Activated CD8-positive, alpha-beta memory T cell treated with anti-CD3 and anti-CD28 coated beads for 1 hour (primary cell): ENCODE results near the gene PAQR4.

ENCODE experiments used
- DNase-seq, 2 donors: peaks; one replicate each; pipeline ENCODE4 v3.0.0-alpha.2; 2020; ENCODE audit warnings: low read depth in 1 of 2; ENCODE audit errors: extremely low read depth in 1 of 2

The PAQR4 gene

DNA sequence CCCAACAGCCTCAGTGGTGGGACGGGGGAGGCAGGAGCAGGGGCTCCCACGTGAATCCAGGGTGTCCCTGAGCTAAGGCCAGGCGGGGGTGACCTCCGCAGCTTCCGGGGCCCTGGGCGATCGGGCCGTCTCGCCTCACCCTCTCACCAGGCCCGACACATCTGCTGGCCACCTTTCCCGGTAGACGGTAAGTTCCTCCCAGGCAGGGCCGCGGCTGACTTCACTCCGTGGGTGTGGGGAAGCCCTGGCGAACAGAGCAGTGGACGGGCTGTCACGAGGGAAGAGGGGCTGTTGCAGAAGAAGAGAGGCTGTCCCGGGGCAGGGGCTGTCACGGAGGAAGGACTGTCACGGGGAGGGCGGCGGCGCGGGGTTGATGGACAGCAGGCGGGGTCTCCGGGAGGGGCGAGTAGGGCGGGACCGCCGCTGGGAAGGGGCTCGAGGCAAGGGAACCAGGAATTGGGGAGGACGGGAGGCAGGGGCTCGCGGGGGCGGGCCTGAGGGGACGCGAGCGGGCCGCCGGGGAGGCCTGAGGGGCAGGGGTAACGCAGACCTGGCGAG lies 10.6 kb downstream of the PAQR4 start:
- DNase-seq: no peak

DNA sequence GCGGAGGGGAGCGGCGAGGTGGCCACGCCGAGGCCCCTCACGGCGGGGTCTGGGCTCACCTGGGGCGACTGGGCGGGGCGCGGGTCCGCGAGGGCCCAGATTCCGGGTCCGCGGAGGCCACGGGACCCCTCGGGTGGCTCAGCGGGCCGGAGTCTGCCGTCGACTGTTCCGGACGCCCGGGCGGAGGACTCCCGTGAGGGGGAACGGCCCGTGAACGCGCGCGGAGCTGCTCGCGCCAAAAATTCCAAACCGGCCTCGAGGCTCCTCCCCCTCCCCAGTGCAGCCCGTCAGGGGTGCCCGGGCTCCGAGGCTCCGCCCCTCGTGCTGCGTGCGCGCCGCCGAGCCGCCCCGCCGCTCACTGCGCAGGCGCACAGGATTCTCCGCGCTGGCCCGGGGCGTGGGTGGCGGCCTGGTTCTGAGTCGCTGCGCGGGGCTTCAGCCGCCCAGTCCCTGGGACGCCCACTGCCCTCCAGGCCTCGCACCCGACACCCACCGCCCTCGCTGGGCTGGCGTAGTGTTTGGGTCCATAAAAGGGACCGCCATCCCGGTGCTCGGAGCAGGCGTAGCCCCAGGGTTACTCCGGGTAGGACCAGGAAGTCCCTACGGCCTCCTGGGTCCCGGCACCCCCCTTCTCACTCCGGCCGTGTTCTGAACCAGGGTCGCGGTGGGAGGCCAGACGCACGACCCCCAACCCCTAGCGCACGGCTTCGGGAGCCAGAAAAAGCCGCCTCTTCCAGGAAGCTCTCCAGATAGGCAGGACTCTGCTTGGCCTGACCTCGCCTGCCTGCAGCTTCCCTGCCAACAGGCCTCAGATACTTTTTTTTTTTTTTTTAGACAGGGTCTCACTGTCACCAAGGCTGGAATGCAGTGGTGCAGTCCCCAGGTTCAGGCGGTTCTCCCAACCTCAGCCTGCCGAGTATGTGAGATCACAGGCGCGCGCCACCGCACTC lies 11.4 kb downstream of the PAQR4 start, which contains the start of gene PKMYT1:
PKMYT1 (minus strand) TSS at position 220 of the 950 bp plus-strand sequence. CDS start 789 bp downstream, outside the sequence.
- peak; percentile 79 to 93 for DNase-seq

DNA sequence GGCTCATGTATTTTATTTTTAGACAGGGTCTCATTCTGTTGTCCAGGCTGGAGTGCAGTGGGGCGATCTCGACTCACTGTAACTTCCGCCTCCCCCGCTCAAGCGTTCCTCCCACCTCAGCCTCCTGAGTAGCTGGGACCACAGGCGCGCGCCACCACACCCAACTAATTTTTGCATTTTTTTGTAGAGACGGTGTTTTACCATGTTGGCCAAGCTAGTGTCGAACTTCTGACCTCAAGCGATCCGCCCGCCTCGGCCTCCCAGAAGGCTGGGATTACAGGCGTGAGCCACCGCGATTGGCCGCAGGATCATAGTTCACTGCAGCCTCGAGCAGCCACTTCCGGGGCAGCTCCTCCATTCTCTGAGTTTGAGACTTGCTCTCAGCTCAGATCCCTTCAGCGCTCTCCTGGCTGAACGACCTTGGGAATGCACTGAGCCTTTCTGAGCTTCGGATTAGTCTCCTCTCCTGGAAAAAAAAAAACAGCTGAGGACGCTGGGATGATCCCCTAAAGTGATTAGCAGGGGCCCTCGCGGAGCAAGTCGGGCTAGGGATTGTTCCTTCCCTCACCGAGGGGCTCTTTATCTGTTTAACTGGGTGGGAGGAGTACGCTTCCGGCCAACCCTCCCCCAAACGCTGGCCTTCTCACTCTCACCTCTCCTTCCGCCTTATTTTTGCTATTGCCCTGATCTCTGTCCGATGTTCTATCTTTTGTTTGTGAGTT lies 12.2 kb downstream of the PAQR4 start:
- DNase-seq: no peak

DNA sequence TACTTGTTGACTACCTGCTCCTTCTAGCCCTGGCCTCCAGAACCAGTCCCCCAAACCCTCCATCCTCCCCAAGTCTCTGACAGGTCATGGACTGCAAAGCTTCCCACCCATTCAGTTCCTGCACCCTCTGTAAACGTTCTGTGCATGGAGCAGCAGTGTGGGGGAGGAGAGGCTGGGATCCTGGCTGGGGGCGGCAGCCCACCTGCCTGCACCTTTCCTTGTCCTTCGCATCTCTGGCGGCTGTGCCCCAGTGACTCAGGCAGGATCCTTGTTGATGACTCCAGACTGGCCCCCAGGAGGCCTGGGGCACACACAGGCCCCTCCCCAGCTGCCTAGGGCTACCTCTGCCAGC lies 12.7 kb downstream of the PAQR4 start:
- DNase-seq: no peak

DNA sequence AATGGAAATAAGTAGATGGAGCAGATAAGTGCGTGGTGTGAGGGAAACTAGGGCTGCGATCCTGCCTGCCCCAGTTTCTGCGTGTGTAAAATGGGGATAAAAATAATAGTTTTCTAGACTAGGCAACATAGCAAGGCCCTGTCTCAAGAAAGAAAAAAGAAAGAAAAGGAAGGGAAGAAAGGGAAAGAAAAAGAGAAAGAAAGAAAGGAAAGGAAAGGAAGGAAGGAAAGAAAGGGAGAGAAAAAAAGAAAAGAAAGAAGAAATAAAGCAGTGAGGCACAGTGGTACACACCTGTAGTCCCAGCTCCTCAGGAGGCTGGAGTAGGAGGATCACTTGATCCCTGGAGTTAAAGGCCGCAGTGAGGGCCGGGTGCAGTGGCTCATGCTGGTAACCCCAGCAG lies 13.3 kb downstream of the PAQR4 start:
- no peak for DNase-seq

DNA sequence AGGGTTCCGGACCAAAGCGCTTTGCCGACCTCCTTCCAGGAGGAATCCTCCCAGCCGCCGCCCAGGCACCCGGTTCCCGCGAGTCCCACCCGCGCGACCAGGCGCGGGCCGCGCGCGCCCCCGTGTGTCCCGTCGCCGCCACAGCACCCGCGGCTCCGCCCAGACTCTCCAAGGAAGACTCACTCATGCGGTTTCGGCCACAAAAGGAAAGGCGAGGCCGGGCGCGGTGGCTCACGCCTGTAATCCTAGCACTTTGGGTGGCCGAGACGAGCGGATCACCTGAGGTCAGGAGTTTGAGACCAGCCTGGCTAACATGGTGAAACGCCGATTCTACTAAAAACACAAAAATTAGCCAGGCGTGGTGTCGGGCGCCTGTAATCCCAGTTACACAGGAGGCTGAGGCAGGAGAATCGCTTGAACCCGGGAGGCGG lies 14.6 kb downstream of the PAQR4 start:
- DNase-seq: peak in 1 of 2 donors; percentile 52

- no peak for DNase-seq
Measured at GRCh38 chr16:2985462-2985861, 16.3 kb downstream of the PAQR4 start.

GRCh38 chr16:2985893-2986355 lies 16.8 kb downstream of the PAQR4 start:
- no peak for DNase-seq

GRCh38 chr16:2986623-2987188 lies 17.6 kb downstream of the PAQR4 start:
- no peak for DNase-seq

GRCh38 chr16:2987286-2987685 lies 18.1 kb downstream of the PAQR4 start:
- no peak for DNase-seq

GRCh38 chr16:2987833-2988232 lies 18.7 kb downstream of the PAQR4 start:
- no peak for DNase-seq

- no peak for DNase-seq
Measured at GRCh38 chr16:2988590-2989099, 19.5 kb downstream of the PAQR4 start.

DNA sequence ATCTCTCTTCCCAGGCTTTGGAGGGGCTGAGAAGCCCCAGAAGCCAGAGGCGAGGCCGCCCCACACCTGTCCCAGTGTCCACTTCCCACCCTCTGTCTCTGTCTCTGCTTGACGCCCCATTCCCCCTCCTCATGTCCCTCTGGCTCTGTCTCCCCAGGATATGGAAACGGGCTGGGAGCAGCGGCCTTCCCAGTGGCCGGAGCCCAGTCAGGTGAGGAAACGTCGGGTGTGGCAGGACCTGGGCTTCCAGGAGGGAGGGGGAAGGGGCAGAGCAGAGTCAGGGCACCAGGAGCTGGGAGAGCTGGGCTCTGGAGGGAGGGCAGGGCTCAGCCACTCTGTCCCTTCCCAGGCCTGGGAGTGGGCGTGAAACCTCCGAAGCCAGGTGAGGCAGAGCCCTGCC lies 21.7 kb downstream of the PAQR4 start:
- no peak for DNase-seq

DNA sequence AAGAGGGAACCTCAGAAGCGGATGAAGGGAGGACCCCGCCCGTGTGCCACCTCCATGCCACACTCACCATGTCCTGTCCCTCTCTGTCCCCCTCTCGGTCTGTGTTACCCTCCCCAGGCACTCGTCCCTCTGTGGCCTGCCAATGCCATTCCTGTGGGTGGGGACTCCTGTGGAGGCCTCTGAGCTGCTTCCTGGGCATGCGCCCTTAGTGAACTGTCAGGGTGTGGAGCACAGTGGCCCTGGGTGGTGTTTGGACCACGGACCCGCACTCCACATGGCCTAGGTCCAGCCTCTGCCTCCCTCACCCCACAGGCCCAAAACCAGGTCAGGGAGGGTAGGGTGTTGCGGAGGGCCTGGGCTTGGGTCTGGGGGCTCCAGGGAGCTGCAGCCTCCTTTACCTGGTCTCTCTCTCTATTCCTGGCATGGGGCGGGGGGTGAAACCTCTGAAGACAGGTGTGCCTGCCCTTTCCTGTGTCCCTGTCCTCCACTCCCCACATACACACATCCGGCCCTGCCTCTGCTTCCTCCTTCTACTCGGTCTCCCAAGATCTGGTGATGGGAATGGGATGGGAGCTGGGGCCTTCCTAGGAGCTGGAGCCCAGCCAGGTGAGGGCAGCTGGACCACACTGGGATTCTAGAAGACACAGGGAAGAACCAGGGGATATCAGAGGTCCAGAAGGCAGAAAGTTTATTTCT lies 22.6 kb downstream of the PAQR4 start:
- DNase-seq: no peak

GRCh38 chr16:2992383-2993081 lies 23.4 kb downstream of the PAQR4 start:
- DNase-seq: no peak

- no peak for DNase-seq
Measured at GRCh38 chr16:2996298-2996697, 27.1 kb downstream of the PAQR4 start.

- DNase-seq: no peak
Measured at GRCh38 chr16:2999929-3000328, 30.8 kb downstream of the PAQR4 start.

- DNase-seq: no peak
Measured at GRCh38 chr16:3000540-3000939, 31.4 kb downstream of the PAQR4 start.

DNA sequence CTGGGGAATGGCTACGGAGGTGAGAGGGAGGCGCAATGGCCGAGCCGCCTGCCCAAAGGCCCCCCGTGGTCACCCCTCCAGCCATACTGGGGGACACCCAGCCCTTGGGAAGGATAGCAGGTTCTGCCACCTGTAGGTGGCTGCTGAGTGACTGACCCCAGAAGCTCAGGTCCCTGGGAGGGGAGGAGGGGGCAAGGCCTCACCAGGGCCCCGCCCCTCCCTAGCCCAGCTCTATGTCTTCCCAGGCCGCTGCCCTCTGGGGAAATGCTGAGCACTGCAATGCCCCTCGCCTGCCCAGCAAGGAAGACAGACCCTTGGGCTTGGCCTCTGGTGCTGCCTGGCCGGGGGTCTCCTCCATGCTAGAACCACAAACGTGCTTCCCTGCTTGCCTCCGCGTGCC lies 32.2 kb downstream of the PAQR4 start:
- DNase-seq: no peak
